GM12865 (cell line): Measurements from ENCODE around the gene BMPR1A.

Experiments used
- DNase-seq: peaks from one replicate; pipeline ENCODE4 v3.0.0; 2010; ENCODE audit warnings: low read depth
- H3K4me3 ChIP-seq: 2 replicates; pipeline ENCODE4 v1.5.1; 2011; ENCODE audit warnings: mild to moderate bottlenecking, low read depth, low read length, control low read depth
- CTCF ChIP-seq: IDR thresholded peaks from 2 replicates; pipeline ENCODE4 v1.5.1; 2011; ENCODE audit warnings: low read length, control low read depth, low read depth, inconsistent platforms; ENCODE audit not compliant: insufficient read depth; ENCODE audit errors: missing control alignments

Gene BMPR1A

GRCh38 chr10:86759073-86759672 lies 2.8 kb downstream of the BMPR1A start:
- TF ChIP-seq CTCF = no peak
- H3K4me3 ChIP-seq = no peak overlapping the region
- DNase-seq = no peak

- DNase-seq = no peak
- no peak for TF ChIP-seq CTCF
- no peak overlapping the region for H3K4me3 ChIP-seq
Observed at GRCh38 chr10:86763404-86763803, 7.0 kb downstream of the BMPR1A start.

GRCh38 chr10:86765548-86765947 lies 9.1 kb downstream of the BMPR1A start:
- H3K4me3 ChIP-seq = no peak overlapping the region
- no peak for TF ChIP-seq CTCF
- no peak for DNase-seq

GRCh38 chr10:86768412-86769062 lies 12.1 kb downstream of the BMPR1A start:
- DNase-seq = no peak
- no peak for TF ChIP-seq CTCF
- no peak overlapping the region for H3K4me3 ChIP-seq

GRCh38 chr10:86769991-86770390 lies 13.6 kb downstream of the BMPR1A start:
- no peak for TF ChIP-seq CTCF

GRCh38 chr10:86770412-86770960 lies 14.1 kb downstream of the BMPR1A start:
- TF ChIP-seq CTCF = no peak
- DNase-seq = no peak
- no peak overlapping the region for H3K4me3 ChIP-seq

More at GRCh38 chr10:86769991-86770390, 13.6 kb downstream of the BMPR1A start:
- no peak for DNase-seq
- no peak overlapping the region for H3K4me3 ChIP-seq
